Measurements from ENCODE around the gene AFF3. TPM values are rescaled to one million over a fixed set of nuclear protein-coding genes. Genes with fewer than 3 reads are reported as not detected.

Gene AFF3
- polyA plus RNA-seq, 3 donors: 13.5 to 25.5 (median 18.3) TPM

DNA sequence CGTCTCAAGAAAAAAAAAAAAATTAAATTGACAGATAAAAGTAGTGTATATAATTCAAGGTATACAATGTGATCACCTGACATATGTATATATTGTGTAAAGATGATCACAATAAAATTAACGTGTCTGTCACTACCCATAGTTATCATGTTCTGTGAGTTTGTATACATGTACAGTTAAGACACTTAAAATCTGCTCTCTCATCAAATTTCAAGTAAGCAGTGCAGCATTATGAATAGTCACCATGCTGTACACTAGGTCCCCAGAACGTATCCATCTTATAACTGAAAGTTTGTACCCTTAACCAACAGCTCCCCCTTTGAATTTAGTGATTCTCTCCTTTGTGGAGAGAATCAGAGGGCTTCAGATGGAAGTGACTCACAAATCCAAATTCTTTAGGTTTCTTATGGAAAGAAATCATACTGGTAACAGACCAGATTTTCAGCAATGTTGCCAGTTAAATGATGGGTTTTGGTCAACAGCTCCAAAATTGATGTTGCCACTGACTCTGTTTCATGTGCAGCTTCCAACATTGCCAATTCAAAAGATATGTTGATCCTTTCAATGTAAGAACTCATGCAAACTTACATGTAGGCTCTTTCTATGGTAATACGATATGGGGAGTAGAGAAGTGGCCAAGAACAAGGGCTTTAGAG is 281.5 kb downstream of the AFF3 start:
- DNase-seq: no peak

DNA sequence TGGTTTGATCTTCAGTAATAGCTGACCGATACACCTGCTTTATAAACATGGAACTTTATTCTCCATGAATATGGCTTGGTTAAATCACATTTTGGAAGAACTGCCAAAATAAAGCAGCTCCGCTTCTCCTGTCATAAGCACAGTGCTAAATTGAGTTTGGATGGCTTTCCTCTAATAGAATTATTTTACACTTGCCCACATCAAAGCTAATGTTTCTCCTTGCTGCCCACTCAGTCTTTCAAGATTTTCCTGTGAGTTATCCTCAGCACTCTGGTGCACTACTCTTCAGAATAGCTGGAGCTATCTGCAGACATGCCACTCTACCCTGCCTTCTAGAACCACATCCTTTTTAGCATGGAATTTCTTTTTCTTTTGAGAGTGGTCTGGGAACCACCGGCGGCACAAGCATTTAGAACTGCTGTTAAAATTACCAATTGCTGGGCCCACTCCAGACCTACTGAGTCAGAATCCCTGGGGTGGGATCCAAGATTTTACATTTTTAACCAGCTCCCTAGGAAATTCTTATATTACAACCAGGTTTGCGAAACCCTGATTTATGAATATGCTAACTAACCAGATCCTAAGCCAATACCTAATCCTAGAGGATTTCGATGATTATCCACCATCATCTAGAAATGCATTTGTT is 283.3 kb downstream of the AFF3 start:
- DNase-seq: no peak

GRCh38 chr2:99857867-99858444 is 284.4 kb downstream of the AFF3 start:
- no peak for DNase-seq

DNA sequence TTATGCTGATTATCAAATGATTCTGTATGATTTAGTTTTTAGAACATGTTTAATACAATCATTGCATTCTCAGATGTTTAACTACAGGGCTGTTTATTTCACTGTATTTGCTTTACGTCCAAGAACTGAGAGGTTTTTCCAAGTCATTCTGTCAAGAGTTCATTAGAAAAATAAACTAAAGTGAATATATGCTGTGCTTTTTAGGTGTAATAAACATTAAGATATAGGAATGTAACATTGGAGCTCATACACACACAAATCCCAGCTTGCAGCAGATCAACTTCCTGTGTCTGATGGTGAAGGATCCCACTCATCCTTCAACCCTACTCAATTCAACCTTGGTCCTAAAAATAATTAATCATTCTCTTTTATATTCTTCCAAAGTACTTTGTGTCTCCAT is 285.0 kb downstream of the AFF3 start:
- no peak for DNase-seq

GRCh38 chr2:99856119-99856518 is 286.3 kb downstream of the AFF3 start:
- DNase-seq: no peak

GRCh38 chr2:99854236-99854852 is 288.0 kb downstream of the AFF3 start:
- DNase-seq: no peak

DNA sequence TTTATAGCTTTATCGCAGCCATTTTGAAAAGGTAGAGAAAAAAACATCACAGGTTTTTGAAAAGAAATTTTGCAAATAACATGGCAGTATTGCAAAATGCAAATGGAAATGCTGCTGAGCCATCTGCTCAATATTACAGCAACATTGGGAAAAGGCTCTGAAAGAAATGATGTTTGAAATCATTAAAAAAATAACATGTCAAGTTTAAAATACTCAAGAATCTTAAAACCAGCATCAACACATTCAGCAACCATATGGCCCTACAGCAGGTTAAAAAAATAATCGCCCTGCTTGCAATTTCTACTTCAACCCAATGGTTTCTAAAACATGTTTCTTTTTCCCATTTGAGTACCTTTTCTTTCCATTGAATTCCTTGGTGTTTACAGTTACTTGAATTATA is 289.4 kb downstream of the AFF3 start:
- no peak for DNase-seq

GRCh38 chr2:99852376-99852934 is 289.9 kb downstream of the AFF3 start:
- DNase-seq: no peak

DNA sequence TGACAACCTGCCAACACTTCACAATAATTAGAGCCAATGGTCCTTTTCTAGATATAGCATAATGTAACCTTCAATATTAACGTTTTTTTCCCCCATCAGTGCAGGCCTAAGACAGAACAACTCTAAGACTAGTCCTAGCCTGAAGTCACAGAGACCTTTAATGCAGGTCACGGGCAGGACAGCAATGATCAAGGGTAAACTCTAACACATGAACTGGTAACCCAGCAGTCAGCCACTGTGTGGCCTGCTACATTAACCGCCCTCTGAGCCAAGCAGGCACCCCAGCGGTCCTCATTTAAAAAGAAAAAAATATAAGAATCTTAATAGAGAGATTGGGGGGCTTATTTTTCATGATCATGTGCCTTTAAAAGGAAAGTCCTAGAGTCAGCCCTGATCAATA is 290.6 kb downstream of the AFF3 start:
- DNase-seq: no peak

GRCh38 chr2:99851089-99851488 is 291.3 kb downstream of the AFF3 start:
- no peak for DNase-seq

GRCh38 chr2:99850084-99850710 is 292.2 kb downstream of the AFF3 start:
- no peak for DNase-seq

- DNase-seq: no peak
These were observed 295.8 kb downstream of the AFF3 start for GRCh38 chr2:99846462-99847107.

DNA sequence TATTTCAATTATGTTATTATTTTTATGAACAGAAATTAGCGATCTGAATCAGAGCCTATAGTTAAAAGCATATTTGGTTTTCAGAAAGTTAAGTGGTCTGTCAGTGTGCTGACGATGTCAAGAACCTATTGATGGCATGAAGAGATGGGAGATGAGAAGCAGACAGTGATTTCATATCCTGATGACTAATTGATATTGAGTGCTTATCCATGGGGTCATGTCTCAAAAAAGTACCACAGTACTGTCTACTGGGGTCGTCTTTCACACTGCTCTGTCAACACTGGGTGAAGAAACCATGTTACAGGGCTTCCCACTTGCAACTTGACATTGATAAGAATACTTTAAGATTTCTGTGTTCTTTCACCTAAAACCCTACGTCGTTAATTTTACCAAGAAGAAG is 297.1 kb downstream of the AFF3 start:
- DNase-seq: no peak

GRCh38 chr2:99842451-99842850 is 299.9 kb downstream of the AFF3 start:
- no peak for DNase-seq

DNA sequence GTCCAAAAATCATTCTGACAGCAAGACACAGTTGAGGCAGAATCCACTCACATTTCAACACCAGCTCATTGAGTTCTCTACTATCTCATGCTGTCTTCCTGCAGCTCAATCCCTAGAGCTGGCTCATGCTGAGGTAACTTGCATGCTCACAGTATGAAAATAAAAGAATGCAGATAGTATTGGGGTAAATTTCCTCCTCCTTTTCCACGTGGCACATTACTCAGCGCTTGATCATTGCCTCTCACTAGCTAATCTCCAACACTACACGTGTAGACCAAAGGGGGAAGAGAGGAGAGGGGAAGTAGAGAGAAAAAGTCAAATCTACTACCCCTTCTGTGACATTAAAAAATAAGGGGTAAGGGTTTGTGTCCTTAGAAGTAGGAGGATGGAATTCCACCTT is 300.6 kb downstream of the AFF3 start:
- DNase-seq: no peak

DNA sequence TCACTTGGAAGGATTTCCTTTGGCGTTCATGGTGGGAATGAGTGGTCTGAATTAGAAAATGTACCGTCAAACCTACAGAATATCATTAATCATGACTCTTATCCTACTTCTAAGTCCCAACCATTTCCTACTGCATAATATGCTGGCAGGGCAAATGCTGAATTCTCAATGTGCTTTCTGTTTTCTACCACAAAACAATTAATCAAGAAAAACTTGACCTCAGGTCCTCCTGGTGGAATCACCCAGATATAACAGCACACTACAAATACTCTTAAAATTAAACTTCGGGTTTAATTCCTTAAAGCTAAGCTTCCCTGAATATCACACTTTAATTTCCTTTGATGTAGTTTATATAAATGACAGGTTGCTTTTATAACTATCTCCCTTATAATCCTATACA is 301.6 kb downstream of the AFF3 start:
- DNase-seq: no peak

- no peak for DNase-seq
These were observed 305.4 kb downstream of the AFF3 start for GRCh38 chr2:99836690-99837605.

- no peak for DNase-seq
These were observed 308.0 kb downstream of the AFF3 start for GRCh38 chr2:99834426-99834825.

GRCh38 chr2:99833586-99834201 is 308.7 kb downstream of the AFF3 start:
- DNase-seq: no peak

- DNase-seq: no peak
These were observed 309.5 kb downstream of the AFF3 start for GRCh38 chr2:99832926-99833325.
